Liver (tissue), 9 donors: ENCODE results near the gene RYR2. TPM values are rescaled to one million over a fixed set of nuclear protein-coding genes. Genes with fewer than 3 reads are reported as not detected.

Experiments
- DNase-seq: peaks from one replicate; pipeline ENCODE4 v3.0.0-alpha.2; 2017; ENCODE audit warnings: low spot score
- H3K27ac ChIP-seq, 2 donors: one replicate each; pipeline ENCODE4 v1.7.0; 2013; ENCODE audit warnings: inconsistent platforms in 2 of 2, low read length in 2 of 2, control low read depth in 1 of 2, low read depth in 1 of 2, mild to moderate bottlenecking in 1 of 2
- H3K27me3 ChIP-seq, 4 donors: one replicate each; pipeline versions ENCODE4 v1.6.1 to v1.7.0; 2013; ENCODE audit warnings: low read length in 3 of 4, inconsistent platforms in 1 of 4, mild to moderate bottlenecking in 1 of 4, moderate library complexity in 1 of 4; ENCODE audit not compliant: control insufficient read depth in 4 of 4, insufficient read depth in 4 of 4
- H3K36me3 ChIP-seq, 4 donors: one replicate each; pipeline versions ENCODE4 v1.6.1 to v1.7.0; 2013; ENCODE audit warnings: low read length in 3 of 4, mild to moderate bottlenecking in 3 of 4, low read depth in 1 of 4, moderate library complexity in 1 of 4; ENCODE audit not compliant: control insufficient read depth in 4 of 4, insufficient read depth in 3 of 4
- H3K4me1 ChIP-seq, 4 donors: one replicate each; pipeline versions ENCODE4 v1.6.1 to v1.7.0; 2013; ENCODE audit warnings: low read length in 3 of 4, mild to moderate bottlenecking in 3 of 4, moderate library complexity in 1 of 4; ENCODE audit not compliant: control insufficient read depth in 4 of 4, insufficient read depth in 4 of 4
- H3K4me3 ChIP-seq, 3 donors: one replicate each; pipeline versions ENCODE4 v1.6.1 to v1.7.0; 2013; ENCODE audit warnings: low read length in 3 of 3, control low read depth in 1 of 3, low read depth in 1 of 3, mild to moderate bottlenecking in 1 of 3
- H3K9ac ChIP-seq, 2 donors: one replicate each; pipeline ENCODE4 v1.7.0; 2013; ENCODE audit warnings: low read length in 2 of 2, mild to moderate bottlenecking in 2 of 2, moderate library complexity in 2 of 2, control low read depth in 1 of 2, low read depth in 1 of 2
- H3K9me3 ChIP-seq, 4 donors: one replicate each; pipeline versions ENCODE4 v1.6.1 to v1.7.0; 2013; ENCODE audit warnings: low read length in 3 of 4; ENCODE audit not compliant: control insufficient read depth in 4 of 4
- EGR1 ChIP-seq, 2 donors: IDR thresholded peaks; 2 replicates each; pipeline ENCODE4 v1.6.1; 2016 to 2018; ENCODE audit warnings: antibody characterized with exemption in 2 of 2, low read depth in 2 of 2
- GABPA ChIP-seq, 2 donors: IDR thresholded peaks in 1 of 2; conservative IDR thresholded peaks in 1 of 2; 2 replicates each; pipeline ENCODE4 v1.6.1; 2016; ENCODE audit warnings: antibody characterized with exemption in 2 of 2, mild to moderate bottlenecking in 1 of 2, moderate library complexity in 1 of 2
- HNF4A ChIP-seq, 2 donors: conservative IDR thresholded peaks; 2 replicates each; pipeline ENCODE4 v1.6.1; 2016; ENCODE audit warnings: antibody characterized with exemption in 2 of 2, mild to moderate bottlenecking in 2 of 2
- HNF4G ChIP-seq: IDR thresholded peaks from 2 replicates; pipeline ENCODE4 v1.6.1; 2016; ENCODE audit warnings: antibody characterized with exemption
- JUND ChIP-seq, 2 donors: IDR thresholded peaks; 2 replicates each; pipeline ENCODE4 v1.6.1; 2016; ENCODE audit warnings: antibody characterized with exemption in 2 of 2
- NR2F2 ChIP-seq: IDR thresholded peaks from 2 replicates; pipeline ENCODE4 v1.6.1; 2016; ENCODE audit warnings: antibody characterized with exemption
- RAD21 ChIP-seq, 2 donors: IDR thresholded peaks; 2 replicates each; pipeline ENCODE4 v1.6.1; 2016; ENCODE audit warnings: antibody characterized with exemption in 2 of 2, mild to moderate bottlenecking in 2 of 2
- REST ChIP-seq: IDR thresholded peaks from 2 replicates; pipeline ENCODE4 v1.6.1; 2016; ENCODE audit warnings: antibody characterized with exemption, mild to moderate bottlenecking
- RXRA ChIP-seq, 2 donors: IDR thresholded peaks; 2 replicates each; pipeline ENCODE4 v1.6.1; 2017 to 2018; ENCODE audit warnings: antibody characterized with exemption in 2 of 2, mild to moderate bottlenecking in 1 of 2
- SP1 ChIP-seq: IDR thresholded peaks from 2 replicates; pipeline ENCODE4 v1.6.1; 2018; ENCODE audit warnings: antibody characterized with exemption, mild to moderate bottlenecking
- ZBTB33 ChIP-seq: IDR thresholded peaks from 2 replicates; pipeline ENCODE4 v1.6.1; 2016; ENCODE audit warnings: antibody characterized with exemption
- WGBS: extraction: QIAGEN DNeasy Blood & Tissue Kit; methylation state at CpG from one replicate; pipeline ENCODE4 v1.1.7; 2013; 5-methylcytosine and 5-hydroxymethylcytosine counted together
- polyA plus RNA-seq, 2 donors: library from polyadenylated mRNA; stranded (reverse) in 1 of 2; unstranded in 1 of 2; fragments of 200-250 nt in 1 of 2; fragments of >200 nt in 1 of 2; fragmentation: Nextera tagmentation in 1 of 2; extraction: Ambion mirVana in 1 of 2; gene quantifications; one replicate each; pipeline versions ENCODE4 v1.2.1 to v1.2.3, GENCODE V29; 2013 to 2015
- total RNA-seq, 2 donors: library from RNA; depleted of rRNA; stranded (reverse); fragments of >200 nt; gene quantifications; one replicate each; pipeline ENCODE4 v1.2.3, GENCODE V29; 2014
- donor health status: healthy.
- donor health status: healthy.
- donor health status: healthy.
- donor health status: healthy.
- donor health status: healthy.

The RYR2 gene
- total and polyA plus RNA-seq, 4 donors, result 0.06 to 0.75 (median 0.31) TPM

- WGBS, result 71% methylated on average over 1 of the region's 1 CpG
Measured at GRCh38 chr1:237247442-237247841, 205.5 kb downstream of the RYR2 start.

GRCh38 chr1:237249120-237249519, 207.1 kb downstream of the RYR2 start:
- H3K36me3 ChIP-seq, result no peaks in the 10 kb centered on the region
- DNase-seq, result no peak
- no peak overlapping the region for H3K4me3 ChIP-seq
- H3K9me3 ChIP-seq, result no peaks in the 10 kb centered on the region
- WGBS, result 56% methylated on average over 1 of the region's 1 CpG
- H3K27me3 ChIP-seq, result peaks cover 0 to 7% (median 0%) of the 10 kb centered on the region in 4 donors
- TF ChIP-seq ZBTB33 (no peak), EGR1 (IDR thresholded peaks at IDR 0.05; ENCODE audit: low read depth in 2 of 2) (no peak), HNF4A (conservative IDR thresholded peaks at IDR 0.05) (no peak), JUND (IDR thresholded peaks at IDR 0.05) (no peak), RXRA (IDR thresholded peaks at IDR 0.05) (no peak)
- H3K27ac ChIP-seq, result no peak overlapping the region
- no peaks in the 10 kb centered on the region for H3K4me1 ChIP-seq
- H3K9ac ChIP-seq, result no peak overlapping the region

More at GRCh38 chr1:237247442-237247841, 205.5 kb downstream of the RYR2 start:
- no peak overlapping the region for H3K9ac ChIP-seq
- no peaks in the 10 kb centered on the region for H3K36me3 ChIP-seq
- no peak overlapping the region for H3K4me3 ChIP-seq
- TF ChIP-seq RAD21 (IDR thresholded peaks at IDR 0.05) (no peak), RXRA (IDR thresholded peaks at IDR 0.05) (no peak), SP1 (no peak), EGR1 (IDR thresholded peaks at IDR 0.05; ENCODE audit: low read depth in 2 of 2) (no peak), ZBTB33 (no peak), REST (no peak), GABPA (IDR thresholded peaks at IDR 0.05 in 1 of 2, conservative IDR thresholded peaks at IDR 0.05 in 1 of 2) (no peak)
- no peaks in the 10 kb centered on the region for H3K4me1 ChIP-seq
- no peak overlapping the region for H3K27ac ChIP-seq
- DNase-seq, result no peak
- peaks cover 0 to 4% (median 0%) of the 10 kb centered on the region in 4 donors for H3K27me3 ChIP-seq
- no peaks in the 10 kb centered on the region for H3K9me3 ChIP-seq

GRCh38 chr1:237250055-237250454, 208.1 kb downstream of the RYR2 start:
- 66% methylated on average over 3 of the region's 3 CpGs for WGBS
- Histone ChIP-seq H3K36me3 (no peaks in the 10 kb centered on the region), H3K4me3 (no peak overlapping the region), H3K4me1 (no peaks in the 10 kb centered on the region), H3K9ac (no peak overlapping the region), H3K9me3 (no peaks in the 10 kb centered on the region), H3K27ac (no peak overlapping the region), H3K27me3 (peaks cover 0 to 7% (median 0%) of the 10 kb centered on the region in 4 donors)
- TF ChIP-seq NR2F2 (no peak), HNF4A (conservative IDR thresholded peaks at IDR 0.05) (no peak), EGR1 (IDR thresholded peaks at IDR 0.05; ENCODE audit: low read depth in 2 of 2) (no peak), ZBTB33 (no peak), HNF4G (no peak)
- no peak for DNase-seq
